T-helper 2 cell treated with Interferon-gamma antibody and Interleukin-4, amounts not matched to agents 100 ng/mL and 5 ng/mL, for 36 hours (primary cell): ENCODE measurements around the gene MIEF2. TPM values are rescaled to one million over a fixed set of nuclear protein-coding genes. Genes with fewer than 3 reads are reported as not detected.
"Not testable (repeated sequence)": the region's sequence is repeated elsewhere in the genome, so short reads cannot be mapped to it uniquely, and the experiment has no call there.

ENCODE experiments used
- intact Hi-C: fragments of 100-400 bp; cut with micrococcal nuclease; formaldehyde crosslinking; loops from one replicate; pipeline ENCODE4 v1.15.1; 2023
- total RNA-seq: library from RNA; stranded (reverse); gene quantifications from 2 replicates; pipeline ENCODE4 v1.2.3, GENCODE V29; 2022

The MIEF2 gene
- total RNA-seq, 1 donor from 2014 or later, result 6.2 TPM

DNA sequence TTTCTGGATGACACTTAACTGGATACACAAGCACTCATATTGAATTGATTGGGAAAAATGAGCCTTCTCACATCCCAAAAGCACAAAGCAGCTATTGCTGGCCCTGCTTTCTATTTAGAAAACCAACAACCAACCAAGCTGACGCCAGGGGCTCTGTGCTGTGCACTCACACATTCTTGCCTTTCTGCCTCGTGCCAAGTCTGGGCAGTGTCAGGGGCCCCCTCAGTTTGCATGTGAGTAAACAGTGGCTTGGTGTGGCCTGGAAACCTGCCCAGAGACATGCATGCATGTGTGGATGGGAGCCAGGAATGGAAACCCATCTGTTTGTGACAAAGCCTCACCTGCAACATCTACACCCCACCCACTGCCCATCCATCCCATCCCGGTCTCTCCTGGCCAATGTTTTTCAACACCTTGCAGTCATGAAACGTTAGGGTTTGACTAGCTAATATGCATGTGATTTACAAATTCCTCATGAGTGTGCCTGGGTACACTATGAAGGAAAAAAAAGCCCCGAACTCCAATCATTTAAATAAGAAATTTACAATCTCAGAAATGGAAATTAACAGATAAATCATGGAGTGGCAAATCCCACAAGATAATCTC, 20.4 kb downstream of the MIEF2 start:
- intact Hi-C loops, result no loop called here

DNA sequence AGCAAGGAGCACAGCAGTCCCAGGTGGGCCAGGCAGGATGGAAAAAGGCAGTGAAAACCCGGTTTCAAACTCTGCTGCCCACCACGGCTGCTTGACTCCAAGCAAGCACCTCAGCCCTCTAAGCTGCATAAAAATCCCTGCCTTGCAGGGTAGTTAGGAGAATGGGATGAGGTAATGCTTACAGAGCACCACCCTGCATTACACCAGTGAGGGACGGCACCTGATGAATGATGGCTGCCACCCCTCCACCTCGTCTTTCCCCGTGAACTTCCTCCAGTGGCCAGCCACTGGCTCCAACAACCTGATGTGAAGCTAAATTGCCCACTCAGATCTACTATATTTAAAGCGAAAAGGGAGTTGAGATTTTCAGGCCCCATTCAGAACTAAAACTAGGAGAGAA, 21.3 kb downstream of the MIEF2 start:
- intact Hi-C loops, result no loop called here

DNA sequence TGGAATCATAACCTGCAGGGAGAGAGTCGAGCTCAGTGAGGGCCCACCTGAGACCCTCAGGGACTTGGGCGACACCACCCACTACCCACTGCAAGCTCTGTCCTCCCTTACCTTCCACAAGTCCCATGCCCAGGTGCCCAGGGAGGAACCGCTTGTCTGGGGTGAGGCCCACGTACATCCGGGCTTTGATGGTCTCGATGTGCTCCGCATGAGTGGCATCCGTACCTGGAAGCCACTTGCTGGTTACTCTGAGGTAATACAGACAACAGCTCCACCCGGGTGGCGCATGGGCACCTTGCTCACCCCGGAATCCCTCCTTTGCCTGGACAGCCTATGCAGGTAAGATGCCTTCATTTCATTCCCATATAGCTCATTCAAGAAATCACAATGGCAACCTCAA, 24.8 kb downstream of the MIEF2 start:
- intact Hi-C loops, result no loop called here

DNA sequence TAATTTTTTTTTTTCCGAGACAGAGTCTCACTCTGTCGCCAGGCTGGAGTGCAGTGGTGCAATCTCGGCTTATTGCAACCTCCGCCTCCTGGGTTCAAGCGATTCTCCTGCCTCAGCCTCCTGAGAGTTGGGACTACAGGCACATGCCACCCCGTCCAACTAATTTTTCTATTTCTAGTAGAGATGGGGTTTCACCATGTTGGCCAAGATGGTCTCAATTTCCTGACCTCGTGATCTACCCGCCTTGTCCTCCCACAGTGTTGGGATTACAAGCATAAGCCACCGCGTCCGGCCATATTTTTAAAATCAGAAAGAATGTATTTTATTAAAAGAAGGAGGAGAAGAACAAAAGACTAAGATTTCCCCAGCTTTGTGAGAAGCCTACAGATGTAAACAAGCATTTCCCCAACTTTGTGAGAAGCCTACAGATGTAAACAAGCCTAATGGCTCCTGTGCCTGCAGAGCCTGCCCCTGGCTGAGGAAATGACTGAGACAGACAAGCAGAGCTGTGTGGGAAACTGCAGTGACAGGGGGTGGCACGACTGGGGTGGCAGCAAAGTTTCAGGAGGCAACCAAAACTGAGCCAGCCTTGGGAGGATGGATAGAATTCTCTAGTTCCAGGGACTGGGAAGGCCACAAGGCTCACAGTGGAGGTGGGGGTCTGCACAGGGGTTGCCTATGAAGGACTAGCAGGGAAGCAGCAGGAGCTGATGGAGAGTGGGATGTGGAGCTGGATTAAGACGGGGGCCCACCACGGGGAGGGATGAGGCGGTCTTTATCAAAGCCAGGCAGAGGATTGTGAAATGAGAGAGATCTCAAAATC, 31.5 kb downstream of the MIEF2 start:
- intact Hi-C loops, result no loop called here

DNA sequence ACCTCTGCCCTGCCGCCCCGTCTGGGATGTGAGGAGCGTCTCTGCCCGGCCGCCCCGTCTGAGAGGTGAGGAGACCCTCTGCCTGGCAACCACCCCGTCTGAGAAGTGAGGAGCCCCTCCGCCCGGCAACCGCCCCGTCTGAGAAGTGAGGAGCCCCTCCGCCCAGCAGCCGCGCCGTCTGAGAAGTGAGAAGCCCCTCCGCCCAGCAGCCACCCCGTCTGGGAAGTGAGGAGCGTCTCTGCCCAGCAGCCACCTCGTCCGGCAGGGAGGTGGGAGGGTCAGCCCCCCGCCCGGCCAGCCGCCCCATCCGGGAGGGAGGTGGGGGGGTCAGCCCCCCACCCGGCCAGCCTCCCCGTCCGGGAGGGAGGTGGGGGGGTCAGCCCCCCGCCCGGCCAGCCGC, 37.6 kb downstream of the MIEF2 start:
- intact Hi-C loops, result not testable (repeated sequence)

DNA sequence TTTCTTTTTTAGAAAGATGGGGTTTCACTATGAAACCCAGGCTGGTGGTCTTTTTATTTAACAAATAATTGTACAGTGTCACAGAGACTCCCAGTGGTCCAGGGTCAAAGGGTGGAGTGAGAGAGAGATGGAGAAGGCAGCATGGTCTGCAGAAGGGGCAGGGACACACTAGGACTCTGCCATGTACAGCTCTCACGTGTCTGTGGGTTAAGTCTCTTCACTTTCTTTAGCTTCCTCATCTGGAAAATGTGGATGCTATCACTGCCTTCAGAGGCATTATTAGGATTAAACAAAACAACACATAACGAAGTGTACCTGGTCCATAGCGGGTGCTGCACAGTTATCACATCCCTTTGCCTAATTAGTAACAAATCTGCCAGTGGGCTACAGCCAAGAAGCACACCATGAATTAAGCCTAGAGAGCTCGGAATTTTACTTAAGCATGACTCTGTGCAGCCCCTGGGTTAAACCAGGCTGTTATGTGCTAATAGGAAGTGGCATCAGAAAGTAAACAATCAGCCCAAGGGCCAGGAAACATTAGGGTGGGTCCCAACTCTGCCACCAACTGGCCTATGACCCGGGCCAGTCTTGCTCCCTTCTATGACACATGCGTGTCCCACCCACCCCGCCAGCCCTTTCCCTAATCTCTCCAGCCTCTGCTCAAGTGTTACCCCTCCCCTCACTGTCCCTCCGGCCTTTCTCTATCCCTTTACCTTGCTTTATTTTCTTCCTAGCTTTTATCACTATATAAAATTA, 40.4 kb downstream of the MIEF2 start:
- intact Hi-C loops, result no loop called here

DNA sequence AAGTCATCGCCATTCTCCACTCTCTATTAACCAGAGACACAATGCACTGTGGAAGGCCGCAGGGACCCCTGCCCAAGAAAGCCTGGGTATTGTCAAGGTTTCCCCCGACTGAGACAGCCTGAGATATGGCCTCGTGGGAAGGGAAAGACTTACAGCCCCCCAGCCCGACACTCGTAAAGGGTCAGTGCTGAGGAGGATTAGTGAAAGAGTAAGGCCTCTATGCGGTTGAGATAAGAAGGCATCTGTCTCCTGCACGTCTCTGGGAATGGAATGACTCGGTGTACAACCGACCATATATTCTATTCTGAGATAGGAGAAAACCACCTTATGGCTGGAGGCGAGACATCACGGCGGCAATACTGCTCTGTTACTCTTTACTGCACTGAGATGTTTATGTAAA, 42.7 kb downstream of the MIEF2 start:
- intact Hi-C loops, result not testable (repeated sequence)

DNA sequence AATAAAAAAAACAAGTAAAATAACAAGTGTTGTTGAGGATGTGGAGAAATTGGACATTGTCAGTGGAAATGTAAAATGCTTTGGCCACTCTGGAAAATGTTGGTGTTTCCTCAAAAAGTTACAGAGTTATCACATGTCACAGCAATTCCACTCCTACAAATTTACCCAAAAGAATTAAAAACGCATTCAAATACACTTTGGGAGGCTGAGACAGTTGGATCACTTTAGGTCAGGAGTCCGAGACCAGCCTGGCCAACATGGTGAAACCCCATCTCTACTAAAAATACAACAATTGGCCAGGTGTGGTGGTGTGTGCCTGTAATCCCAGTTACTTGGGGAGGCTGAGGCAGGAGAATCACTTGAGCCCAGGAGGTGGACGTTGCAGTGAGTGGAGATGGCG, 48.7 kb downstream of the MIEF2 start:
- intact Hi-C loops, result no loop called here

DNA sequence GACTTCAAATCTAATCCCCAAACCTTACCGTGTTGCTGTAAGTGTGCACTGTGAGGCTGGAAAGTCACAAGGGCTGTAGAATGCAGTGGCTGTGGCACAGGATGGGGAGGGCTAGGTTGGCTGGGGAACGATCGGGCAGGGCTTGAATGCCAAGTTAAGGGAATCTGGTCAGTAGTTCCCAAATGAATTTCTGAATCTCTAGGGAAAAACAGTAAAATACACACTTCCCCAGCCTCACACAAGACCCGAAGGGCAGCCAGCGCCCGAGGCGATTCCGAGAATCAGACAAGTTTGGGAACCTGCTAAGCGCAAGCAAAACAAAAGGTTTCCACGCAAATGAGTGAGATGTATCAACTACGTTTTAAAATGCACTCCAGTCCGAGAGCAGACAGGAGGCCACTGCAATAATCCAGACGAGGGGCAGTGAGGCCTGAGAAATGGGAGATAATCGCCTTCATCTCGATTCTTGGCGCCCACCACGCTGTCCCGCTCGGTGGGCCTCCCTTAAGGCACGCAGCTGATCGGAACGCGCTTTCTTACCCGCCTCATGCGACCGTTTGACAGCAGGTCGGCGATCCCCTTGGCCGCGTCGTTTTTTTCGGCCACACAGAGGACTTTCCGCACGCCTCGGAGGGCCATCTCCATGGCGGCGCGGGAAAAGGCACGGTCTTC, 53.7 kb downstream of the MIEF2 start:
- intact Hi-C loops, result loop anchor here (5.0 to 10.0 kb wide), 3 partner anchors 227 to 1061 kb away; partner anchors contain the start of genes DRG2, MAPK7 and MED9

DNA sequence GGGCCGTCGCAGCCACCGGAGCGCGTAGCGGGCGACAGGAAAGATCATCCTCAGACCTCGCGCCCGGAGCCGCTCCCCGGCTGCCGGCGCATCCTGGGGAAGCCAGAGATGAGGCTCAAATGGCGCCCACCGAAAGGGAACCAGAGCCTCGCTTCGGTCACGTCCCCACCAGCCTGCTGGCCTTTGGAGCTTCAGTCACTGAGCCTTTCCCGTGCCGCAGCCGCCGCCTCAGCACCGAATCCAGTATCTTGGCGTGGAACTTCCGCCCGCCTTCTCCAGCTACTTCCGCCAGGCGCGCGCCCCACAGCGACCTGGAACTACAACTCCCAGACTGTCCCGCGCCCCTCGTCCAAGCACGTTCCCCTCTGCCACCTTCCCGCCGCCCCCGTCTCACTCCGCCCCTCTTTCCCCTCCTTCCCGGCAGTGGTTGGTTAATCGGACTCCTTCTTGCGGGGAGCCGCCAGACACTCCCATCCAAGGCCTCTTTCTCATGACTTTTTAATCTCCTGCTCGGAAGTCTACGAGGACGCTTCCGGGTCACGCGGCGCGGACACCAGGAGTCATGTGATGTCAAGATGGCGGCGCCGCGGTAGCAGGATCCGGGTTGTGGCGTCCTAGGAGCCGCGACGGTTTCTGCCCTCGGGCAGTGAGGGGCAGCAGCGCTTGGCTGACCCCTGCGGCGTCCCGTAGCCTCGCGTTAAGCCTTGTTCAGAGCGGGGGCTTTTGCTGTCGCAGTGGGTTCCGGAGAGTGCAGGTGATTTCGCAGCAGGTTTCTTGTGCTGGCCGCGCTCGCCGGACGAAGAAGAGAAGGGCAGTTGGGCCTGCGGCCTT, 54.5 kb downstream of the MIEF2 start, which contains the start of the genes SMCR8 and TOP3A:
Gene SMCR8 (plus strand): TSS at position 563 of the 831 bp plus-strand sequence. CDS start 497 bp downstream, outside the sequence.
Gene TOP3A (minus strand): TSS at position 264 of the 831 bp plus-strand sequence. CDS start 216 bp downstream, at position 48.
- intact Hi-C loops, result loop anchor here (1.0 to 10.0 kb wide), 6 partner anchors 55 to 1060 kb away; partner anchors contain the start of genes ALKBH5, ATPAF2, DRG2 and GID4

DNA sequence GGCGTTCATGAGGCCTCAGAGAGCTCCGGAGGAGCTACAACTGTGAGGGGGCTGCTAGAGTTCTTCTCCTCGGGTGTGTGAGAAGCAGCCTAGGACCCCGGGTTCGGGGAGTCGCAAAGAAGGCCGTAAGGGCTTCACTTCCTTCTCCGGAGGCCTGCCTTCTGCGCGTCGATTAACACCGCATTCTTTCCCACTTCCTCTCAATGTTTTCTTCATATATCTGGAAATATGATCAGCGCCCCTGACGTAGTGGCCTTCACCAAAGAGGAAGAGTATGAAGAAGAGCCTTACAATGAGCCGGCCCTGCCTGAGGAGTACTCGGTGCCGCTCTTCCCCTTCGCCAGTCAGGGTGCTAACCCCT, 55.1 kb downstream of the MIEF2 start:
- intact Hi-C loops, result loop anchor here (1.0 to 10.0 kb wide), 5 partner anchors 55 to 1059 kb away; partner anchors contain the start of genes ALKBH5, ATPAF2, GID4 and MAPK7

DNA sequence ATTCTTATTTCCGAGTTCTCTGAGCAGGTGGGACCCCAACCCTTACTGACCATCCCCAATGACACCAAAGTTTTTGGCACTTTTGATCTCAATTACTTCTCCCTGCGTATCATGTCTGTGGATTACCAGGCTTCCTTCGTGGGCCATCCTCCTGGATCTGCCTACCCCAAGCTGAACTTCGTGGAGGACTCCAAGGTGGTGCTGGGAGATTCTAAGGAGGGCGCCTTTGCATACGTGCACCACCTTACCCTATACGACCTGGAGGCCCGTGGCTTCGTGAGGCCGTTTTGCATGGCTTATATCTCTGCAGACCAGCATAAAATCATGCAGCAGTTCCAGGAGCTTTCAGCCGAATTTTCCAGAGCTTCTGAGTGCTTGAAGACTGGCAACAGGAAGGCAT, 55.5 kb downstream of the MIEF2 start:
- intact Hi-C loops, result loop anchor here (1.0 to 10.0 kb wide), 5 partner anchors 56 to 1059 kb away; partner anchors contain the start of genes ALKBH5, ATPAF2, GID4 and MAPK7

Other genes starting within 250 kb of the MIEF2 start
- gene ATPAF2, start 221.5 kb upstream of the MIEF2 start, total RNA-seq, result 27.7 and 30.8 TPM in 2 replicates
- gene GID4, start 221.3 kb upstream of the MIEF2 start, total RNA-seq, result 9.4 and 9.7 TPM in 2 replicates
- 58.1 and 67.0 TPM in 2 replicates for gene DRG2, start 172.7 kb upstream of the MIEF2 start, total RNA-seq
- gene MYO15A, start 151.9 kb upstream of the MIEF2 start, total RNA-seq, result 0.23 and 0.68 TPM in 2 replicates
- 99.2 and 102 TPM in 2 replicates for gene ALKBH5, start 76.8 kb upstream of the MIEF2 start, total RNA-seq
- gene LLGL1, start 35.0 kb upstream of the MIEF2 start, total RNA-seq, result 21.6 and 22.4 TPM in 2 replicates
- 272 and 274 TPM in 2 replicates for gene FLII, start 1.9 kb upstream of the MIEF2 start, total RNA-seq
- gene TOP3A, start 54.3 kb downstream of the MIEF2 start, total RNA-seq, result 69.4 and 80.6 TPM in 2 replicates
- gene SMCR8, start 54.6 kb downstream of the MIEF2 start, total RNA-seq, result 25.5 and 25.6 TPM in 2 replicates
- 65.4 and 67.0 TPM in 2 replicates for gene SHMT1, start 102.9 kb downstream of the MIEF2 start, total RNA-seq
- not detected in 2 replicates for gene EVPLL, start 117.1 kb downstream of the MIEF2 start, total RNA-seq
- gene LGALS9C, start 216.1 kb downstream of the MIEF2 start, total RNA-seq, result 5.8 and 6.3 TPM in 2 replicates